GM19467 (cell line): ENCODE results near the gene DMXL2.
"Not testable (repeated sequence)": the region's sequence is repeated elsewhere in the genome, so short reads cannot be mapped to it uniquely, and the experiment has no call there.

Source experiments
- ATAC-seq: cut with Tn5 transposase; IDR thresholded peaks from one replicate; pipeline ENCODE4 v1.9.1; 2021; ENCODE audit warnings: mild to moderate bottlenecking, moderate library complexity; ENCODE audit not compliant: unreplicated experiment

The DMXL2 gene

DNA sequence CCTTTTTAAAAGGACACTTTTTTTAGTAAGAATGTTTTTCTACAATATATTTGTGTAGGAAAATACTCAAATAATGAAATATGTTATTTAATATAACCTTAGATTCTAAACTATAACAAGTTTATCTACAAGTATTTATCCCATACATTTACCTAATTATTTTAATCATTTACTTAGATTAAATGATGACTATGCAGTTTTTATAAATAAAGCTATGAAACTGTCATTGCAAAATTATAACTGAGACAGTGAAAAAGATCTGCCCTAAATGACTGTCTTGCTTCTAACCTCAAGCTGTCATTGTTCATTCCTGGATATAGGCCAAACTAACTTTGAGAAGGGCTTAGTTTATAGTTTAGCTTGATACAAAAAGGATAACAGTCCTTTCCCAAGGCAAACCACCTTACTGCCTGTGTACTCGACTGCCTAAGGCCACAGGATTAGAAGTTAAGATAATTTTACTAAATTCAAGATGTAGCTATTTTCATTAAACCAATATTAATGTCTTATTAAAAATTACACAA is 197.0 kb downstream of the DMXL2 start:
- no peak for ATAC-seq

DNA sequence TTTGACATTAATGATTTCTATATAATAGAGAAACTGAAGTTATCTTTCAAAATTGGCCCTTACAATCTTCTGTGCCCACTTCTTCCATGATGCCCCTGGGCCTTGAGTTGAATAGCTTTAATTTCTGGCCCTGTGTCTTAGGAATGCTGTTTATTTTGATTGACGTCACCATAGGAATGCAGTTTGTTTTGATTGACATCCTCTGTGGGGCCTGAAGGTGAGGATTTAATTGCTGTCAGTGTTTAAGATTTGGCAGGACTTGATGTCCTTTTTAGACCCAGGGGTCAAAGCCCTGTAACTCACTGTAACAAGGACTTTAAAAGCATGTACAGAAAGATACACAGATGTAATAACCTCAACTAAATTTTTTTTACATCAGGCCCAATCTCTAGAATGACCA is 197.8 kb downstream of the DMXL2 start:
- no peak for ATAC-seq

DNA sequence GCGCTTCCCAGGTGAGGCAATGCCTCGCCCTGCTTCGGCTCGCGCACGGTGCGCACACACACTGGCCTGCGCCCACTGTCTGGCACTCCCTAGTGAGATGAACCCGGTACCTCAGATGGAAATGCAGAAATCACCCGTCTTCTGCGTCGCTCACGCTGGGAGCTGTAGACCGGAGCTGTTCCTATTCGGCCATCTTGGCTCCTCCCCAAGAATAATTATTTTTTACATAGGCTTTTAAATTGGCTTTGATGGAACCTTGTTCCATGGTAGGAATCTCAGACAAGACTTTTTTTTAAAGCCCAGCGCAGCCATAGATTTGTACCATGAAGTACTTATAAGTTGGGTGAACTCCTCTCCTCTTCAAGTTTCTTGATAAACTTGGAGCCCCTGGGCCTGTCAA is 199.5 kb downstream of the DMXL2 start:
- not testable (repeated sequence) for ATAC-seq

DNA sequence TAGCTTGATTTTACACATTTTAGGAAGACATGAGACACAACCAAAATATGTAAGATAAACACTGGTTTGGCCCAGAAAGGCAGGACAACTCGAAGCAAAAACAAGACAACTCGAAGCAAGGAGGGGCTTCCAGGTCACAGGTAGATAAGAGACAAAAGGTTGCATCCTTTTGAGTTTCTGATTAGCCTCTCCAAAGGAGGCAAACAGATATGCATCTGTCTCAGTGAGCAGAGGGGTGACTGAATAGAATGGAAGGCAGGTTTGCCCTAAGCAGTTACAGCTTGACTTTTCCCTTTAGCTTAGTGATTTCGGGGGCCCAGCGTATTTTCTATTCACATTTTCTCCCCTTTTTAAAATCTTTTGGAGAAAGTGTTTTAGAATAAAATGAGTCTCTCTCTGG is 206.4 kb downstream of the DMXL2 start:
- no peak for ATAC-seq

DNA sequence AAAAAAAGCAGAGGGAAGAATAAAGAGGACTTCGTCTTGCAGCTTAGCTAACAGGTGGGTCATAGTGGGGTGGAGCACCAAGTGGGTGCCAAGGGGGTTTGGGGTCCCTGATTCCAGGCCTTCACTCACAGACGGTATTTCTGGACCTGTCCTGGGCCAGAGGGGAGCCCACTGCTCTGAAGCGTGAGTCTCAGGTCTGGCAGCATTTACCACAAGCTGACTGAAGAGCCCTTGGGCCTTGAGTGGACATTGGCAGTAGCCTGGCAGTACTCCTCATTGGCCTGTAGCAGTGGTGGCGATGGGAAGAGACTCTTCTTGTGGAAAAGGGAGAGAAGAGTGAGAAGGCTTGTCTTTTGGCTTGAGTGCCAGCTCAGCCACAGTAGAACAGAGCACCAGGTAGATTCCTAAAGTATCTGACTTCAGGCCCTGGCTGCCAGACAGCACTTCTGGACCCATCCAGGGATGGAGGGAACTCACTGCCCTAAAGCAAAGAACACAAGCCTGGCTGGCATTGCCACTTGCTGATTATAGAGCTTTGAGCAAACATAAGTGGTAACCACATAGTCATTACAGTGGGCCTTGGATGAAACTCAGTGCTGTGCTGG is 208.2 kb downstream of the DMXL2 start:
- no peak for ATAC-seq

DNA sequence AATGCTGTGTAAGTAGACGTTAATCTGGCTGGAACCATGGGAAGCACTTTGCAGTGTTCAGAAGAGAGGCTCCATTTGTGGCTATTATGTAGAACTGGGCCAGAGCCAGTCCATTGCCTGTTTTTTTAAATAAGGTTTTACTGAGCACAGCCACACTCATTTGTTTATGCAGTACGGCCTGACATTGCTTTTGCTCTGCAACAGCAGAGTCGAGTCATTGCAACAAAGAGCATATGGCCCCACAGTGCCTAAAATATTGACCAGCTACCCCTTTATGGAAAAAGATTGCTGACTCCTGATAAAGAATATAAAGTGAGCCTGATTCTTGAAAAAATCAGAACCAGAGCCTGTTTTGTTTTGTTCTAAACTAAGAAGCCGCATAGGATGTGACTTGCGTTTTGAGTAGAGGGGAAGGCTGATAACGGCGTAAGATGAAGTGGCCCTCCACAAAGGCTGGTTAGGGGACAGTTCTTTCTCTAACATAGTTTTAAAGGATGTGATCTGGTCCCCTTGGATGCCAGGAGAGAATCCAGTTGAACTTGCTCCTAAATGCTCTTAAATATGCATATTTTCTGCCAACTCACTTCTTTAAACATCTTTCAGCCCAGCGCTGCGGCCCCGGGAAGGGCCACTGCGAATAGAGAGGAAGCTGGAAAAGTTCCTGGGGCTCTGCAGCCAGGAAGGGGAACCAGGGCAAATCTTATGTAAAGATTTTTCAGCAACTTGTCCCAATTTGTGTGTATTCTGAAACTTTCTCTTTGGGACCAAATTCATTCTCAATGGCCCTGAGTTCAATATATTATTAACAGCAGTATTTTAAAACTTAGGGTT is 216.7 kb downstream of the DMXL2 start:
- ATAC-seq, result no peak

DNA sequence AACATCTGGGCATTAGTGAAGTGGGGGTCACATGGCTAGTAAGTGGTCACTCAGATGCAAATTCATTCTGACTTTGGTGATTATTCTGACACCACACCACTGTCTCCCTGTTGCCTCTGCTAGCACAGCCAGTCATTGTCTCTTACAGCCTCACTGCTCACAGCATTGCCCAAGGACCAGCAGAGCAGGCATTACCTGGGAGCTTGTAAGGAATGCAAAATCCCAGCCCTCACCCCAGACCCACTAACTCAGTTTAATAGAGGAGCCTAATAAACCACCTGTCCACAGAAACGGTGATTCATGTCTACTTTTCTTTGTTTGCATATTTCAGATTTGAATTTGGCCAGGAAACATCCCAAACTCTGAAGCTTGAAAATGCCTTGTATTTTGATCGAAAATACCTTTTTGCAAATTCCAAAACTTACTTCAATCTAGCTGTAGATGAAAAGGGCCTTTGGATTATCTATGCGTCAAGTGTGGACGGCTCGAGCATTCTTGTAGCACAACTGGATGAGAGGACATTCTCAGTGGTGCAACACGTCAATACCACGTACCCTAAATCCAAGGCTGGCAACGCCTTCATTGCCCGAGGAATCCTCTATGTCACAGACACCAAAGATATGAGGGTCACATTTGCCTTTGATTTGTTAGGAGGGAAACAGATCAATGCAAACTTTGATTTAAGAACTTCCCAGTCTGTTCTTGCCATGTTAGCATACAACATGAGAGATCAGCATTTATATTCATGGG is 218.4 kb downstream of the DMXL2 start:
- no peak for ATAC-seq

DNA sequence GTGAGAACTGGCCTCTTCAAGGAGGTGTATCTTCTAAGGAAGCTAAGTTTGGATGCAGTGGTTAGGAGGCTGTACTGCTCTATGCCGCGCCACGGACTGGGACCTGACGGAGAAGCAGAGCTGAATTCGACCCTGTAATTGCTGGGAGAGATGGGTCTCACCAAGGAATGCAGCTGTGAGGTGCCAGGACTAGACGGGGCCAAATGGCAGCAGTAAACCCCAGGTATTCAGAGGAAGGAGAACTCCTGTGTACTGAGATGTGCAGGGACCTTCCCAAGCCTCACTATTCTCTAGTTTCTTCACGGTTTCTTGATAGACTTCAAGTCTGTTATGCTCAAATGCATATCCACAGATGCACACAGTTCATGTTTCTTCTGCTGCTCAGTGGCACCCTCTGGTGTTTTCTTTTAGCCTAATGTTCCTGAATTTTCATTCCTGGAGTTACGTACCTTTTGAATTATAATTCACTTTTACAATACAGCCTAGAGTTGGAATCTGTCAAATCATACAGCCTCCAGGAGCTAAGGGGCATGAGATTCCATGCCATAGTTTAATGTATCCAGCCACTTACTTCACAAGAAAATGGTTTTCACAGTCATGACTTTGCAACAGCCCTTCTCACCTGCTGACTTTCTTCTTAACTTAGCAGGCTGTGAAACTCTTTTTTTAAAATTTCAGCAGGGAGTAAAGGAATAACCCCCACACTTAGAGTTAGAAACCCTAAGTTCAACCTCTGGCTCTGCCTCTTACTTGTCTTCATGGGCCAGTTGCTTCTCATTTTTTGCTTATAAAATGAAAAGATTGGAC is 219.3 kb downstream of the DMXL2 start:
- ATAC-seq, result no peak

DNA sequence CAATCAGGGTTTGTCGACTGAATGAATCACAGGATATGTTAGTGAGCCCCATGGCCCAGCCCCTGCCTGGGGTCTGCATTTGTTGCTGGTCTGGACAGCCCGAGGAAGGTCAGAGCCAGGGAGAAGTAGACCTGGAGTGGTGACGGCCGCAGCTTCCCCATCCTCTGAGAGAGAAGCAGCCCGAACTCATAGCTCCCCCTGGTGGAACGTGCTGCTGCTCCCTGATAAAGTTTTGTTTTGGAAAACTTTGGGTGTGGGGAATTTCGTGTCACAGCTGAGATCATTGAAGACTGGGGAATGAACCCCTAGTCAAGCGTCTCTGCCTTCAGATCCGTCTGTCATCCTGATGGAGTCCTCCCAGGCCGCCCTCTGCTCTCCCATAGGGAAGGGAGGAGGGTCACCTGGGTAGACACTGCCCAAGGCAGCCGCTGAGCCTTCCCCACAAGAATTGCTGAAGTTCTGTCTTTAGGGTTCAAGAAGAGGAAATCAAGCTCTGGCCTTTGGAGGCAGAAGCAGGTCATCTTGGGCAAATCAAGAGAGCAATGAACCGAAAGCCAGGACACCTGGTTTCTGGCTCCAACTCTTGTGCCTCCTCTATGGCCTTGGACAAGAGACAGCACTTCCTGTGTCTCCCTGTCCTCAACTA is 220.6 kb downstream of the DMXL2 start:
- ATAC-seq, result no peak

DNA sequence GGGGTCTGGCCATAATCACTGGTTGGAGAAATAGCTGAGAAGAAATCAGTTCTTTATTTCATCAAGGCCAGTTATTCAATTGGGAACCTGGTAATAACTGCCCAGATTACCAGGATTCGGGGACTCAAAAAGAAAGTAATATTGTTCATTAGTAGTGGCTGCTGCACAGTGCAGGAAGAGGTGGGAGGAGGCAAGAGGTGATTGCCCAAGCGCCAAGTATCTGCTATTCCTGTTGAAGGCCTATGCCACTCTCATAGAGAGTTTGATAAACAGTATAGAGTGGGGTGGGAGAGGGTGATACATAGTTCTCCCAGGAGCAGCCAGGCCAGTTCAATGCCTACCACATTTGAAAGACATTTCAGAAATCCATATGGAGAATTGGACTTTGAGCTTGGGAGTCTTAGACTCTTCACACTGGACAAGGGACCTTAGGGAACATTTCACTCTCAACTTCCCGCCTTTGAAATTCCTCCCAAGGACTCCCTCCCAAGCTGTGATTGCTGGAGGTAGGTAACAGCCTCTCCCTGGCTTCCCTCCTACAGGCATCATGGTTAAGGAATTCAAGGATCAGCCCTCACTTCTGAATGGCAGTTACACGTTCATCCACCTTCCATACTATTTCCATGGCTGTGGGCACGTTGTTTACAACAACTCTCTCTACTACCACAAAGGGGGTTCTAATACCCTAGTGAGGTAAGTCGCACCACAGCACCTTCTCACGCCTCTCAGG is 221.4 kb downstream of the DMXL2 start:
- ATAC-seq, result no peak

DNA sequence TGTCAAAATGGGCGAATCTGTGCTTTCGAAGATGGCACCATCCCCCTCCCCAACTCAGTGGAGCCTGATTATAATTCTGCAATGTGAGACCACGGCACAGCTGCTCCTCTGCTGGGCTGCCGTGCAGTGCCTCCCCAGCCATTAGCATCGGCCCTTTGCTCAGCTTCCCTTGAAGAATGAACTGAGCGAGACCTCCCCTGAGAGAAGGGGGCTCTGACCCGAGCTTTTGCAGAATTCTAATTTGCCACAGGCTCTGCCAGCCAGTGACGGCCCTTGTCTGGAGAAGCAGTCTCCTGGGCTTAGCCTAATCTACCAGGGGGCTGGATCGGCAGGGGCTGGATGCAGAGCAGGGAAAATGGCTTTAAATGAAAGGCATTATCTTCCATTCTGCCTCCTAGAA is 223.9 kb downstream of the DMXL2 start:
- no peak for ATAC-seq
